B cell (primary cell): ENCODE data around the gene TGFBR2. TPM values are rescaled to one million over a fixed set of nuclear protein-coding genes. Genes with fewer than 3 reads are reported as not detected.

Source experiments
- ATAC-seq: fragments of 200-7000 bp; cut with Tn5 transposase; one replicate; pipeline ENCODE4 v1.10.0; 2021; ENCODE audit warnings: low read depth, mild to moderate bottlenecking, moderate number of reproducible peaks, moderate library complexity
- CTCF ChIA-PET: fragments of 350-600 bp; sonication (Branson Sonifier 250); formaldehyde crosslinking; loops from one replicate; lab custom pipeline; 2021; ENCODE audit warnings: antibody characterized with exemption, inconsistent platforms; lab: Charles Lee
- POLR2A ChIA-PET: fragments of 350-600 bp; sonication (Branson Sonifier 250); formaldehyde crosslinking; loops from one replicate; lab custom pipeline; 2021; ENCODE audit warnings: antibody characterized with exemption; lab: Charles Lee
- DNase-seq: peaks from one replicate; pipeline ENCODE4 v3.0.0; 2013
- H2AFZ ChIP-seq: 2 replicates; pipeline ENCODE4 v1.6.1; 2012; ENCODE audit warnings: mild to moderate bottlenecking, low read depth, low read length; ENCODE audit not compliant: insufficient read depth, poor library complexity, severe bottlenecking
- H3K27ac ChIP-seq, 2 donors: 1 replicate in 1 of 2; 2 replicates in 1 of 2; pipeline ENCODE4 v1.5.1; 2012 to 2013; ENCODE audit warnings: low read length in 2 of 2, mild to moderate bottlenecking in 2 of 2, moderate library complexity in 1 of 2
- H3K27me3 ChIP-seq, 4 experiments: fragments of 200-600 bp in 1 of 4; sonication (generic) in 1 of 4; replicated peaks in 1 of 4; 1 replicate in 2 of 4; 2 replicates in 2 of 4; pipeline versions ENCODE4 v1.6.1 to v1.7.0; 2013 to 2016; ENCODE audit warnings: low read length in 3 of 4, mild to moderate bottlenecking in 2 of 4, mixed read lengths in 1 of 4, moderate library complexity in 1 of 4; ENCODE audit not compliant: insufficient read depth in 4 of 4, control insufficient read depth in 3 of 4; ENCODE audit errors: control extremely low read depth in 1 of 4
- H3K36me3 ChIP-seq, 2 experiments: replicated peaks in 1 of 2; 1 replicate in 1 of 2; 2 replicates in 1 of 2; pipeline versions ENCODE4 v1.6.1 to v1.7.1; 2013; ENCODE audit warnings: low read length in 1 of 2; ENCODE audit not compliant: insufficient read depth in 2 of 2, control insufficient read depth in 1 of 2; ENCODE audit errors: control extremely low read depth in 1 of 2, extremely low read depth in 1 of 2
- H3K4me1 ChIP-seq, 2 donors: fragments of 200-600 bp in 1 of 2; sonication (generic) in 1 of 2; 1 replicate in 1 of 2; 2 replicates in 1 of 2; pipeline versions ENCODE4 v1.5.1 to v1.6.1; 2013 to 2017; ENCODE audit warnings: low read length in 2 of 2; ENCODE audit not compliant: control insufficient read depth in 2 of 2, insufficient read depth in 2 of 2
- H3K4me2 ChIP-seq: replicated peaks from 2 replicates; pipeline ENCODE3; 2012; ENCODE audit warnings: mild to moderate bottlenecking, low read depth, low read length; ENCODE audit not compliant: poor library complexity, severe bottlenecking
- H3K4me3 ChIP-seq, 5 experiments: fragments of 200-600 bp in 1 of 5; sonication (generic) in 1 of 5; 1 replicate in 3 of 5; 2 replicates in 2 of 5; pipeline versions ENCODE4 v1.5.1 to v1.7.0; 2011 to 2016; ENCODE audit warnings: low read length in 4 of 5, mild to moderate bottlenecking in 4 of 5, low read depth in 2 of 5, control low read depth in 1 of 5, moderate library complexity in 1 of 5; ENCODE audit not compliant: insufficient read depth in 1 of 5; ENCODE audit errors: control extremely low read depth in 1 of 5, extremely low read depth in 1 of 5
- H3K79me2 ChIP-seq: fragments of 200-600 bp; sonication (generic); one replicate; pipeline ENCODE4 v1.6.0; 2016; ENCODE audit warnings: low read length; ENCODE audit not compliant: control insufficient read depth, insufficient read depth
- H3K9ac ChIP-seq: fragments of 200-600 bp; sonication (generic); 2 replicates; pipeline ENCODE4 v1.6.1; 2017; ENCODE audit warnings: mild to moderate bottlenecking, low read length, moderate library complexity
- H3K9me3 ChIP-seq, 3 donors: one replicate each; pipeline versions ENCODE4 v1.6.1 to v1.7.1; 2013; ENCODE audit warnings: low read length in 2 of 3; ENCODE audit not compliant: control insufficient read depth in 2 of 3, insufficient read depth in 1 of 3; ENCODE audit errors: control extremely low read depth in 1 of 3
- H4K20me1 ChIP-seq: 2 replicates; pipeline ENCODE4 v1.6.0; 2012; ENCODE audit warnings: mild to moderate bottlenecking, low read length; ENCODE audit not compliant: insufficient read depth, control insufficient read depth, poor library complexity, severe bottlenecking
- H3K27ac Mint-ChIP-seq: one replicate; pipeline ENCODE4 v1.8.0; 2021; ENCODE audit warnings: mixed read lengths
- H3K27me3 Mint-ChIP-seq: one replicate; pipeline ENCODE4 v1.8.0; 2021; ENCODE audit warnings: mixed read lengths
- H3K4me1 Mint-ChIP-seq: one replicate; pipeline ENCODE4 v1.8.0; 2021; ENCODE audit warnings: mixed read lengths
- H3K4me3 Mint-ChIP-seq: one replicate; pipeline ENCODE4 v1.8.0; 2021; ENCODE audit warnings: mixed read lengths
- H3K9me3 Mint-ChIP-seq: one replicate; pipeline ENCODE4 v1.8.0; 2022; ENCODE audit warnings: mixed read lengths; ENCODE audit not compliant: insufficient read depth
- CTCF ChIP-seq: fragments of 200-600 bp; IDR thresholded peaks from one replicate; pipeline ENCODE4 v1.8.0; 2022; ENCODE audit warnings: antibody characterized with exemption, mild to moderate bottlenecking
- EZH2 ChIP-seq: IDR thresholded peaks from 2 replicates; pipeline ENCODE4 v1.6.1; 2012; ENCODE audit warnings: borderline replicate concordance, low read depth, mild to moderate bottlenecking, moderate library complexity, low read length; ENCODE audit not compliant: insufficient read depth, poor library complexity, severe bottlenecking
- WGBS: methylation state at CpG from one replicate; pipeline ENCODE4 v1.1.5; 2013; ENCODE audit warnings: missing lambda C conversion rate; ENCODE audit not compliant: insufficient coverage; 5-methylcytosine and 5-hydroxymethylcytosine counted together
- intact Hi-C: fragments of 100-400 bp; cut with micrococcal nuclease; formaldehyde crosslinking; loops from one replicate; pipeline ENCODE4 v1.10.0; 2022
- polyA plus RNA-seq: library from polyadenylated mRNA; depleted of rRNA; stranded (reverse); fragments of >200 nt; gene quantifications from 2 replicates; pipeline ENCODE4 v1.2.3, GENCODE V29; 2012
- total RNA-seq, 2 donors: library from RNA; stranded (reverse); fragments of 120-200 nt in 1 of 2; gene quantifications; 1 replicate in 1 of 2; 2 replicates in 1 of 2; pipeline versions ENCODE4 v1.2.3 to v1.2.4, GENCODE V29; 2013 to 2022

The TGFBR2 gene
- total and polyA plus RNA-seq, 2 donors (not counting 1 experiment from before 2014, with no cell fraction given), result 68.7 to 189 TPM

DNA sequence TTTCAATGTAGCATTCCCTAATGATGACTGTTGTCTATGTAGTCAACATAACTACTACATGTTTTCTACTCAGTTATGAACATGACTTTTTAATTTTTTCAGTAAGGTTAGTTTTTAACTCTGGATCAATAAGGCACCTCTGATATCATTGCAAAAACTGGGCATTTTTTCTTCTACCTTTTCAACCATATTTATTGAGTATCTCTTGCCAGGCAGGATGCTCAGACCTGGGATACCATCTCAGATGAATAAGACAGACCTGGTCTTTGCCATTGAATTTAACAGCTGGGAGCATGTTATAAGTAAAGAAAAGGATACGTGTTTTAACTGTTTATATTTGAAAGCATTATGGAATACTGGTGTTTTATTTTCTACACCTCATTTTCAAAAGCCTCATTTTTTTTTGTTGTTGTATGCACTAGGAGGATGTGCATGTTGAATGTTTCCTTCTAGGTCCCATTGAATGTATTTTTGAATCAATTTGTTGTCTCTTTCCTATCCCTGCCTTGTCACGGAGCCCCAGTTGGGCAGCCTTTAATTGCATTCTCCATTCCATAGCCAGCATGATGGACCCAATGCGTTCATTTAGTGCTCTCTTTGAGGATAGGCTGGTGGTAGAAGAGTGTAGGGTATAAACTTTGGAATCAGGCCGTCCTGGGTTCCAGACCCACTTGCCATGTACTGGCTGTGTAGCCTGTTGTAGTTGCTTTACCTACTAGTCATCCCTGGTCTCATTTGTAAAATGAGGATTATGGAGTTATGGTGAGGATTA, 3.7 kb downstream of the TGFBR2 start:
- intact Hi-C loops, result loop anchor here (5.0 to 10.0 kb wide), 7 partner anchors 32 to 615 kb away; no protein-coding TSS in a partner anchor
- DNase-seq (no peak), ATAC-seq (no peak)
- Histone ChIP-seq H4K20me1 (peaks cover 24% of the 10 kb centered on the region), H3K79me2 (peaks cover 91% of the 10 kb centered on the region), H3K9ac (peak overlapping the region; percentile 98), H3K4me1 (peaks cover 72 to 78% of the 10 kb centered on the region in 2 donors), H3K4me3 (peak overlapping the region; percentile 9 to 98 (median 23)), H3K36me3 (peaks cover 0 to 3% of the 10 kb centered on the region in 2 experiments), H3K27me3 (no peaks in the 10 kb centered on the region), H3K9me3 (no peaks in the 10 kb centered on the region), H3K4me2 (peak overlapping the region; percentile 90), H3K27ac (peak overlapping the region; percentile 53 to 79), H2AFZ (no peak overlapping the region)
- peak overlapping the region; percentile 61 for H3K27ac Mint-ChIP-seq
- no peak for TF ChIP-seq EZH2
- TF ChIP-seq CTCF, result no peak
- H3K27me3 Mint-ChIP-seq, result no peaks in the 10 kb centered on the region
- no peaks in the 10 kb centered on the region for H3K9me3 Mint-ChIP-seq
- H3K4me3 Mint-ChIP-seq, result peak overlapping the region; percentile 92
- POLR2A ChIA-PET, result no interaction called here
- no CpG with 5 or more reads among the region's 4 CpGs for WGBS
- CTCF ChIA-PET, result interaction anchor here (1.0 to 1.7 kb wide), 3 partner anchors 13 to 19 kb away, joined by 3 to 6 read pairs (median 3); no protein-coding TSS in a partner anchor
- H3K4me1 Mint-ChIP-seq, result peaks cover 77% of the 10 kb centered on the region
